Panc1 (cell line): ENCODE data around the gene OR6F1.

Experiments used
- CTCF ChIP-seq: fragments of 450-650 bp; IDR thresholded peaks from 2 replicates; pipeline ENCODE4 v1.5.1; 2017; ENCODE audit warnings: mild to moderate bottlenecking
- POLR2AphosphoS5 ChIP-seq: IDR thresholded peaks from 2 replicates; pipeline ENCODE4 v1.6.1; 2012; ENCODE audit warnings: mild to moderate bottlenecking, low read depth, low read length, moderate library complexity
- REST ChIP-seq, 2 experiments: IDR thresholded peaks; 2 replicates each; pipeline ENCODE4 v1.6.1; 2011 to 2012; ENCODE audit warnings: low read depth in 2 of 2, control low read depth in 1 of 2, low read length in 1 of 2, mild to moderate bottlenecking in 1 of 2, moderate library complexity in 1 of 2; ENCODE audit not compliant: insufficient read depth in 1 of 2
- TCF7L2 ChIP-seq: IDR thresholded peaks from 2 replicates; pipeline ENCODE4 v1.6.1; 2011; ENCODE audit warnings: mild to moderate bottlenecking, low read depth, low read length, inconsistent platforms

- TF ChIP-seq CTCF: no peak
- no peak for TF ChIP-seq REST (IDR thresholded peaks at IDR 0.05; ENCODE audit: insufficient read depth in 1 of 2, low read depth in 2 of 2, low read length in 1 of 2)
- no peak for TF ChIP-seq TCF7L2
- no peak for TF ChIP-seq POLR2AphosphoS5
Measured at GRCh38 chr1:247721222-247721621, 4.8 kb upstream of the OR6F1 start.
